Astrocyte (in vitro differentiated cells and primary cell): Measurements from ENCODE around the gene HYCC1. TPM values are rescaled to one million over a fixed set of nuclear protein-coding genes. Genes with fewer than 3 reads are reported as not detected.

Source experiments
- DNase-seq: peaks from one replicate; pipeline ENCODE4 v3.0.0-alpha.2; 2010; ENCODE audit warnings: low read depth
- FAIRE-seq: peaks from 2 replicates; lab custom pipeline; 2011; peaks lifted over from hg19 to GRCh38; lab: Jason Lieb, UNC
- H2AFZ ChIP-seq: 2 replicates; pipeline ENCODE4 v1.6.0; 2012; ENCODE audit warnings: low read depth, low read length, inconsistent platforms
- H3K27ac ChIP-seq: 2 replicates; pipeline ENCODE4 v1.5.1; 2011; ENCODE audit warnings: low read depth, low read length, inconsistent platforms
- H3K27me3 ChIP-seq: 2 replicates; pipeline ENCODE4 v1.6.0; 2011; ENCODE audit warnings: low read length, inconsistent platforms; ENCODE audit not compliant: insufficient read depth
- H3K36me3 ChIP-seq: 2 replicates; pipeline ENCODE4 v1.5.1; 2011; ENCODE audit warnings: low read length, inconsistent platforms; ENCODE audit not compliant: insufficient read depth
- H3K4me1 ChIP-seq: 2 replicates; pipeline ENCODE4 v1.5.1; 2011; ENCODE audit warnings: low read length, inconsistent platforms; ENCODE audit not compliant: insufficient read depth
- H3K4me2 ChIP-seq: 2 replicates; pipeline ENCODE4 v1.6.0; 2012; ENCODE audit warnings: low read length, inconsistent platforms
- H3K4me3 ChIP-seq: 2 replicates; pipeline ENCODE4 v1.5.1; 2011; ENCODE audit warnings: low read depth, mild to moderate bottlenecking, low read length, inconsistent platforms; ENCODE audit not compliant: insufficient read depth
- H3K79me2 ChIP-seq: 2 replicates; pipeline ENCODE4 v1.6.0; 2012; ENCODE audit warnings: mild to moderate bottlenecking, low read length, inconsistent platforms; ENCODE audit not compliant: insufficient read depth
- H3K9ac ChIP-seq: 2 replicates; pipeline ENCODE4 v1.6.0; 2012; ENCODE audit warnings: mild to moderate bottlenecking, low read length, inconsistent platforms
- H3K9me3 ChIP-seq: 2 replicates; pipeline ENCODE4 v1.5.1; 2012; ENCODE audit warnings: low read depth, mild to moderate bottlenecking, low read length, inconsistent platforms; ENCODE audit not compliant: insufficient read depth
- H4K20me1 ChIP-seq: 2 replicates; pipeline ENCODE4 v1.6.0; 2012; ENCODE audit warnings: low read length, inconsistent platforms; ENCODE audit not compliant: insufficient read depth
- H3K27ac Mint-ChIP-seq: one replicate; pipeline ENCODE4 v1.8.0; 2021; ENCODE audit warnings: mild to moderate bottlenecking, mixed read lengths; ENCODE audit not compliant: unreplicated experiment
- H3K27me3 Mint-ChIP-seq: one replicate; pipeline ENCODE4 v1.8.0; 2021; ENCODE audit warnings: low read depth, mixed read lengths; ENCODE audit not compliant: unreplicated experiment
- H3K36me3 Mint-ChIP-seq: one replicate; pipeline ENCODE4 v1.8.0; 2021; ENCODE audit warnings: low read depth, mixed read lengths; ENCODE audit not compliant: unreplicated experiment
- H3K4me1 Mint-ChIP-seq: one replicate; pipeline ENCODE4 v1.8.0; 2021; ENCODE audit warnings: low read depth, mixed read lengths; ENCODE audit not compliant: unreplicated experiment
- H3K4me3 Mint-ChIP-seq: one replicate; pipeline ENCODE4 v1.8.0; 2021; ENCODE audit warnings: mild to moderate bottlenecking, moderate library complexity, mixed read lengths; ENCODE audit not compliant: unreplicated experiment
- H3K9me3 Mint-ChIP-seq: one replicate; pipeline ENCODE4 v1.8.0; 2021; ENCODE audit warnings: mild to moderate bottlenecking, mixed read lengths; ENCODE audit not compliant: unreplicated experiment
- EZH2 ChIP-seq: IDR thresholded peaks from 2 replicates; pipeline ENCODE4 v1.6.1; 2012; ENCODE audit warnings: mild to moderate bottlenecking, low read length, inconsistent platforms; ENCODE audit not compliant: insufficient read depth
- total RNA-seq: library from RNA; stranded (reverse); gene quantifications from 2 replicates; pipeline ENCODE4 v1.2.1, GENCODE V29; 2021
- TF ChIP-seq, protein P1 (sequence below): IDR thresholded peaks from 2 replicates; pipeline ENCODE4 v1.5.1; 2011; ENCODE audit warnings: low read depth, mild to moderate bottlenecking, inconsistent platforms, low read length, moderate library complexity; ENCODE audit not compliant: insufficient read depth

The HYCC1 gene
- total RNA-seq, 1 donor from 2014 or later, result 79.8 TPM

DNA sequence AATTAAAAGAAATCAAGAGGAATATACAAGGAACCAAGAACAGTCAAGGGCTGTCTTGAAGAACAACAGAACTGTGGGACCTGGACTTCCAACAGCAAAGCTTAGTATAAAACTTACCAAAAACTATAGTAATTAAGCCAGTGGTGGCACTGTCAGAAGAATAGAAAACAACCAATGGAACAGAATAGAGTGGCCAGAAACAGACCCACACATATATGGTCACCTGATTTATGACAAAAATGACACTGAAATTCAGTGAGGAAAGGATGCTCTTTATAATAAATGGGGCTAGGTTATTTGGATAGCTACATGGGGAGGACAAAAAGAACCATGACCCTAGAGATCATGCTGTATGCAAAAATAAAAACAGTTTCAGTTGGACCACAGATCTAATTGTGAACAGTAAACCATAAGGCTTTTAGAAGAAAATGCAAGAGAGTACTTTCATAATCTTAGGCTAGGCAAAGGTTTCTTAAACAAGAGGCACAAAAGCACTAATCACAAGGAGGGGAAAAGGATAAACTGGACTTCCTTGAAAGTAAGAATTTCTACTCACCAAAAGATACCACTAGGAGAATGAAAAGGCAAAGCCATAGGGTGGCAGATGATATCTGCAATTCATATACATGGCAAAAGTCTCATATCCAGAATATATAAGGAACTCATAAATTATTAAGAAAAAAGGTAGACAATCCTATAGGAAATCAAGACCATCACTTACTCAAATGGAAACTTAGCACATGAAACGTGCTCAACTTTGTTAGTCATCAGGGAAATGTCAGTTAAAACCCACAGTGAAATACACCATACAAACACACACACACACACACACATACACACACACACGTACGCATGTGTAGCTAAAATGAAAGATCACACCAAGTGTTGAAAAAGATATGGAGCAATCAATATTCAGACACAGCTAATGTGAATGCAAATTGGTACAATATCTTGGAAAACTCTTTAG, 20.8 kb downstream of the HYCC1 start:
- FAIRE-seq, result no peak

DNA sequence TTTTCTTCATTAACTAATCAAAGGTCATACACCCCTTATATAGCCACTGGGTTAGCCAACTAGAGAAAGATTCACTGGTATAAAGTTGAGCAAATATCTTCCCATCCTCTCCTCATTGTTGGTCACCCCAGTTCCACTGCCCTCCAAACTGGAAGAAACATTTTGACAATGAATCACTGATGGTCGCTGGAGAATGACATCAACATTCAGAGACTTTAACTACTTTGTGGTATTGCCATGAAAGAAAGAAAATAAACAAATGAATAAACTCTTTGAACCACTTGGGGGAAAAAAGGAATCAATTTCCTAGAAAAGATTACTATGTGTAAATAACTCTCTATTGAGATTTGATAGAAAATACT, 23.4 kb downstream of the HYCC1 start:
- peaks cover 29% of the 10 kb centered on the region for H3K4me1 Mint-ChIP-seq
- H2AFZ ChIP-seq, result no peak overlapping the region

More for the DNA sequence above, 20.8 kb downstream of the HYCC1 start:
- no peak overlapping the region for H2AFZ ChIP-seq
- no peak overlapping the region for H3K4me3 ChIP-seq
- no peaks in the 10 kb centered on the region for H3K27me3 ChIP-seq
- Mint-ChIP-seq H3K9me3 (no peaks in the 10 kb centered on the region), H3K27ac (no peak overlapping the region), H3K4me3 (no peak overlapping the region), H3K4me1 (peaks cover 32% of the 10 kb centered on the region), H3K27me3 (no peaks in the 10 kb centered on the region), H3K36me3 (peaks cover 4% of the 10 kb centered on the region)
- H3K9me3 ChIP-seq, result no peaks in the 10 kb centered on the region
- no peak overlapping the region for H3K4me2 ChIP-seq
- peaks cover 38% of the 10 kb centered on the region for H4K20me1 ChIP-seq
- no peak for DNase-seq
- peaks cover 16% of the 10 kb centered on the region for H3K4me1 ChIP-seq
- H3K36me3 ChIP-seq, result peaks cover 9% of the 10 kb centered on the region
- no peak overlapping the region for H3K9ac ChIP-seq
- peaks cover 90% of the 10 kb centered on the region for H3K79me2 ChIP-seq
- no peak overlapping the region for H3K27ac ChIP-seq
- no peak for TF ChIP-seq EZH2
- TF ChIP-seq, protein P1, sequence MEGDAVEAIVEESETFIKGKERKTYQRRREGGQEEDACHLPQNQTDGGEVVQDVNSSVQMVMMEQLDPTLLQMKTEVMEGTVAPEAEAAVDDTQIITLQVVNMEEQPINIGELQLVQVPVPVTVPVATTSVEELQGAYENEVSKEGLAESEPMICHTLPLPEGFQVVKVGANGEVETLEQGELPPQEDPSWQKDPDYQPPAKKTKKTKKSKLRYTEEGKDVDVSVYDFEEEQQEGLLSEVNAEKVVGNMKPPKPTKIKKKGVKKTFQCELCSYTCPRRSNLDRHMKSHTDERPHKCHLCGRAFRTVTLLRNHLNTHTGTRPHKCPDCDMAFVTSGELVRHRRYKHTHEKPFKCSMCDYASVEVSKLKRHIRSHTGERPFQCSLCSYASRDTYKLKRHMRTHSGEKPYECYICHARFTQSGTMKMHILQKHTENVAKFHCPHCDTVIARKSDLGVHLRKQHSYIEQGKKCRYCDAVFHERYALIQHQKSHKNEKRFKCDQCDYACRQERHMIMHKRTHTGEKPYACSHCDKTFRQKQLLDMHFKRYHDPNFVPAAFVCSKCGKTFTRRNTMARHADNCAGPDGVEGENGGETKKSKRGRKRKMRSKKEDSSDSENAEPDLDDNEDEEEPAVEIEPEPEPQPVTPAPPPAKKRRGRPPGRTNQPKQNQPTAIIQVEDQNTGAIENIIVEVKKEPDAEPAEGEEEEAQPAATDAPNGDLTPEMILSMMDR, result no peak

More for the DNA sequence above, 23.4 kb downstream of the HYCC1 start:
- no peak overlapping the region for H3K9ac ChIP-seq
- H3K4me2 ChIP-seq, result peak overlapping the region; percentile 24
- Mint-ChIP-seq H3K4me3 (no peak overlapping the region), H3K9me3 (no peaks in the 10 kb centered on the region), H3K27ac (peak overlapping the region; percentile 55), H3K27me3 (no peaks in the 10 kb centered on the region), H3K36me3 (peaks cover 4% of the 10 kb centered on the region)
- no peak overlapping the region for H3K4me3 ChIP-seq
- H3K9me3 ChIP-seq, result no peaks in the 10 kb centered on the region
- DNase-seq (peak; percentile 84), FAIRE-seq (peak; percentile 94)
- H3K4me1 ChIP-seq, result peaks cover 16% of the 10 kb centered on the region
- peaks cover 6% of the 10 kb centered on the region for H3K36me3 ChIP-seq
- H3K27ac ChIP-seq, result peak overlapping the region; percentile 53
- peaks cover 30% of the 10 kb centered on the region for H4K20me1 ChIP-seq
- no peaks in the 10 kb centered on the region for H3K27me3 ChIP-seq
- TF ChIP-seq, protein P1, result no peak
- no peak for TF ChIP-seq EZH2
- H3K79me2 ChIP-seq, result peaks cover 85% of the 10 kb centered on the region
